Epithelial cell of esophagus (primary cell): ENCODE measurements around the gene EGFL8.
"Not testable (repeated sequence)": the region's sequence is repeated elsewhere in the genome, so short reads cannot be mapped to it uniquely, and the experiment has no call there.

ENCODE experiments used
- DNase-seq: peaks from one replicate; pipeline ENCODE4 v3.0.0; 2010; ENCODE audit warnings: low read depth
- H3K4me3 ChIP-seq: 2 replicates; pipeline ENCODE4 v1.5.1; 2011; ENCODE audit warnings: mild to moderate bottlenecking, low read length, control low read depth
- CTCF ChIP-seq: IDR thresholded peaks from 2 replicates; pipeline ENCODE4 v1.5.1; 2011; ENCODE audit warnings: low read depth, mild to moderate bottlenecking, low read length, control low read depth, inconsistent platforms; ENCODE audit not compliant: insufficient read depth; ENCODE audit errors: missing control alignments

The EGFL8 gene

GRCh38 chr6:32184084-32184640, 19.8 kb downstream of the EGFL8 start, which contains the start of gene AGER:
Gene AGER (minus strand): TSS chr6:32184253. CDS start chr6:32184222, 31 bp downstream.
- TF ChIP-seq CTCF = no peak
- no peak within 1 kb of the TSS for H3K4me3 ChIP-seq
- DNase-seq = no peak

- not testable (repeated sequence) for H3K4me3 ChIP-seq
- DNase-seq = peak; percentile 85
Observed at GRCh38 chr6:32185681-32186131, 21.3 kb downstream of the EGFL8 start.

- not testable (repeated sequence) for H3K4me3 ChIP-seq, DNase-seq
Observed at GRCh38 chr6:32186151-32186840, 21.9 kb downstream of the EGFL8 start.

GRCh38 chr6:32187009-32187709, 22.8 kb downstream of the EGFL8 start:
- no peak for TF ChIP-seq CTCF
- H3K4me3 ChIP-seq = no peak overlapping the region
- DNase-seq = no peak

GRCh38 chr6:32187725-32188380, 23.5 kb downstream of the EGFL8 start:
- not testable (repeated sequence) for DNase-seq, H3K4me3 ChIP-seq

GRCh38 chr6:32188381-32189068, 24.1 kb downstream of the EGFL8 start:
- peak overlapping the region; percentile 64 for H3K4me3 ChIP-seq
- no peak for DNase-seq
- TF ChIP-seq CTCF = no peak

- DNase-seq = no peak
- peak overlapping the region; percentile 64 for H3K4me3 ChIP-seq
- TF ChIP-seq CTCF = no peak
Observed at GRCh38 chr6:32189069-32189741, 24.8 kb downstream of the EGFL8 start.

GRCh38 chr6:32189742-32190053, 25.3 kb downstream of the EGFL8 start:
- no peak for TF ChIP-seq CTCF
- H3K4me3 ChIP-seq = peak overlapping the region; percentile 64
- no peak for DNase-seq
